GM18505 (cell line): Measurements from ENCODE around the gene SLC5A10.
"Not testable (repeated sequence)": the region's sequence is repeated elsewhere in the genome, so short reads cannot be mapped to it uniquely, and the experiment has no call there.

ENCODE experiments used
- ATAC-seq: cut with Tn5 transposase; IDR thresholded peaks from one replicate; pipeline ENCODE4 v1.9.1; 2021; ENCODE audit not compliant: unreplicated experiment
- POLR2A ChIP-seq: IDR thresholded peaks from 4 replicates; pipeline ENCODE4 v1.6.1; 2011; ENCODE audit warnings: borderline replicate concordance; ENCODE audit not compliant: insufficient read depth, insufficient read length; ENCODE audit errors: extremely low read depth

SLC5A10 gene

GRCh38 chr17:18951941-18952842 is at the start of gene SLC5A10:
Gene SLC5A10, plus strand, starts transcription at chr17:18952165. Its CDS starts 41 bp downstream, at chr17:18952206.
- no peak for ATAC-seq
- TF ChIP-seq POLR2A: no peak

GRCh38 chr17:18904482-18904881 is 47.5 kb upstream of the SLC5A10 start:
- ATAC-seq: no peak
- no peak for TF ChIP-seq POLR2A

- ATAC-seq: no peak
- TF ChIP-seq POLR2A: no peak
These were observed 46.7 kb upstream of the SLC5A10 start for GRCh38 chr17:18905226-18905625.

GRCh38 chr17:18910326-18910725 is 41.6 kb upstream of the SLC5A10 start:
- no peak for TF ChIP-seq POLR2A
- no peak for ATAC-seq

- no peak for TF ChIP-seq POLR2A
- no peak for ATAC-seq
These were observed 41.1 kb upstream of the SLC5A10 start for GRCh38 chr17:18910881-18911280.

- no peak for TF ChIP-seq POLR2A
- ATAC-seq: no peak
These were observed 35.0 kb upstream of the SLC5A10 start for GRCh38 chr17:18916816-18917500.

GRCh38 chr17:18917506-18918032 is 34.4 kb upstream of the SLC5A10 start:
- TF ChIP-seq POLR2A: no peak
- no peak for ATAC-seq

GRCh38 chr17:18919963-18920362 is 32.0 kb upstream of the SLC5A10 start:
- TF ChIP-seq POLR2A: no peak
- no peak for ATAC-seq

- peak; percentile 45 for ATAC-seq
- TF ChIP-seq POLR2A: peak; percentile 47
These were observed 31.0 kb upstream of the SLC5A10 start for GRCh38 chr17:18920911-18921441.

GRCh38 chr17:18921485-18921884 is 30.5 kb upstream of the SLC5A10 start:
- no peak for ATAC-seq
- no peak for TF ChIP-seq POLR2A

GRCh38 chr17:18921912-18922451 is 30.0 kb upstream of the SLC5A10 start:
- TF ChIP-seq POLR2A: no peak
- ATAC-seq: peak; percentile 67

GRCh38 chr17:18922596-18922995 is 29.4 kb upstream of the SLC5A10 start:
- ATAC-seq: not testable (repeated sequence)

- no peak for TF ChIP-seq POLR2A
- no peak for ATAC-seq
These were observed 26.8 kb upstream of the SLC5A10 start for GRCh38 chr17:18925187-18925586.
